ENCODE data around the gene PPP2R3C. TPM values are rescaled to one million over a fixed set of nuclear protein-coding genes. Genes with fewer than 3 reads are reported as not detected.
"Not testable (repeated sequence)": the region's sequence is repeated elsewhere in the genome, so short reads cannot be mapped to it uniquely, and the experiment has no call there.

PPP2R3C gene
- total RNA-seq, 2 experiments from 2014 or later = 33.3 to 38.6 TPM

DNA sequence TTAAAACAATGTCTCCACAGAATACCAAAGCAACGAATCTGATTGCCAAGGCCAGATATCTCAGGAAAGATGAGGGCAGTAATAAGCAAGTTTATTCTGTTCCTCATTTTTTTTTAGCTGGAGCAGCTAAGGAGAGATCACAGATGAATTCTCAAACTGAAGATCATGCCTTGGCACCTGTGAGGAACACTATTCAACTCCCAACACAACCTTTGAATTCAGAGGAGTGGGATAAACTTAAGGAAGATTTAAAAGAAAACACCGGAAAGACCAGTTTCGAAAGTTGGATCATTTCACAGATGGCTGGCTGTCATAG, 1.6 kb upstream of the PPP2R3C start:
- H3K36me3 Mint-ChIP-seq (ENCODE audit: low read depth) = peaks cover 34% of the 10 kb centered on the region
- no peaks in the 10 kb centered on the region for H3K9me3 Mint-ChIP-seq (ENCODE audit: insufficient read depth)
- POLR2A ChIA-PET = interaction anchor here (0.5 to 3.7 kb wide), 5 partner anchors 77 to 807 kb away, joined by 3 to 34 read pairs (median 17); partner anchors contain the start of genes FAM177A1, NFKBIA and SRP54
- no peaks in the 10 kb centered on the region for H3K27me3 Mint-ChIP-seq (ENCODE audit: low read depth)
- peaks cover 62% of the 10 kb centered on the region for H3K4me1 Mint-ChIP-seq (ENCODE audit: low read depth)
- CTCF ChIA-PET = interaction anchor here (0.7 to 3.3 kb wide), 8 partner anchors 16 to 293 kb away, joined by 3 to 15 read pairs (median 6); partner anchors contain the start of genes NFKBIA and SRP54
- DNase-seq (no peak), ATAC-seq (no peak)
- peak overlapping the region; percentile 99 for H3K27ac Mint-ChIP-seq
- H3K4me3 Mint-ChIP-seq = peak overlapping the region; percentile 98

DNA sequence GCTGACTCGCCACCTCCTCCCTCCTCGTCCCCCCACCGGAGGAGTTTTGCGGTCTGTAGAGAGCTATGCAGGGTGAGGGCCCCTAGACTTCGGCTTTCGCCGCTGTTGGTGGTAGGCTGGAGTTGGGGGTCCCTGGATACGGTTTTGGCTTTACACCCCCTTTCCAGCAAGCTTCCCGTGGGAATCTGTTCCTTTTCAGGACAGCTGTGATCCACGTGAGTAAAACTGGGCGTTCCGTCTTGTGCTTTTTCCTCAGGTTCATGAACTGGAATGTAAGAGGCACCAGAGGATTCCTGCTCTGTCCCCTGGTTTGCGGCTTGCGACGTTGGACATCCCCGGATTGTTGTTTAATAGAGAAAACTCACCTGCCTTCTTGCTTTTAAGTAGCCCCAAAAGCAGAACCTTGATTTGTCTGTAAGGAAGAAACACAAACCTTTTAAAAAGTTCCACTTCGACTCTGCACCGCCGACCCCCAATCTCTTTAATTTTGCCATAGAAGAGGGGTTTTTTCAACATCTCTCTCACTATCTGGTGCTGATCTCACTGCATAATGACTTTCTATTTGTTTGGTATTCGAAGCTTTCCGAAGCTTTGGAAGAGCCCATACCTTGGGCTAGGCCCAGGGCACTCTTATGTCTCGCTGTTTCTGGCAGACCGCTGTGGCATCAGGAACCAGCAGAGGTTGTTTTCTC, 1.1 kb upstream of the PPP2R3C start:
- DNase-seq (no peak), ATAC-seq (no peak)
- H3K36me3 Mint-ChIP-seq (ENCODE audit: low read depth) = peaks cover 31% of the 10 kb centered on the region
- H3K9me3 Mint-ChIP-seq (ENCODE audit: insufficient read depth) = no peaks in the 10 kb centered on the region
- CTCF ChIA-PET = interaction anchor here (0.7 to 3.3 kb wide), 10 partner anchors 15 to 294 kb away, joined by 3 to 15 read pairs (median 4); partner anchors contain the start of genes NFKBIA and SRP54
- H3K4me3 Mint-ChIP-seq = peak overlapping the region; percentile 98
- POLR2A ChIA-PET = interaction anchor here (1.0 to 3.7 kb wide), 9 partner anchors 12 to 703 kb away, joined by 3 to 34 read pairs (median 7); partner anchors contain the start of genes BRMS1L, FAM177A1, NFKBIA and PSMA6
- peaks cover 57% of the 10 kb centered on the region for H3K4me1 Mint-ChIP-seq (ENCODE audit: low read depth)
- H3K27me3 Mint-ChIP-seq (ENCODE audit: low read depth) = no peaks in the 10 kb centered on the region
- peak overlapping the region; percentile 99 for H3K27ac Mint-ChIP-seq

DNA sequence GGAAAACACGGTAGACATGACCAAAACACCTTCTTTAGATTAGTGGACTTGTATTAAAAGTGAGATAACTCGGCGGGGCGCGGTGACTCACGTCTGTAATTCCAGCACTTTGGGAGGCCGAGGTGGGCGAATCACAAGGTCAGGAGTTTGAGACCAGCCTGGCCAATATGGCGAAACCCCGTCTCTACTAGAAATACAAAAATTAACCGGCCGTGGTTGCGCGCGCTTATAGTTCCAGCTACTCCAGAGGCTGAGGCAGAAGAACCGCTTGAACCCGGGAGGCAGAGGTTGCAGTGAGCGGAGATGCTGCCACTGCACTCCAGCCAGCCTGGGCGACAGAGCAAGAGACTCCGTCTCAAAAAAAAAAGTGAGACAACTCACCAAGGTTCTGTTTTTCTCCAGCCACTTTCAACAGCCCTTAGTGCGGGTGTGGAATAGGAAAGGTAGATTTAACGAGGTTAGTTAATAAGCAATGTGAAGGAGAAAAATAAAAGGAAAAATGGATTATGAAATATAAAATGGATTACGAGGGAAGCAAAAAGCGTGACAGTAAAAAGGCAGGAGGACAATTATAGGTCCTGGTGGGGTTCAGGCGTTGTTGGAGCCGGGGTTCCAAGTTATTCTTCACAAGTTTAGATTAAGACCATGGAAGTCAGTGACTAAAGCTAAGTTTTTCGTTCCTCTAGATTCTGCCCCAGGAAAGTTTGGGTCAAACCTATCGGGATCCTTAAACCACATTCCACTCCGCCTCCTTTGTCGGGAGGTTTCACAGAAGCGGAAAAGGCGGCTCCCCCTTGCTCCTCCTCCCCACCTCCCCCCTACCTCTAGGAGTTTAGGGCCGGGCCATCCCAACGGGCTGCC, 534 bp downstream of the PPP2R3C start:
- DNase-seq (peak; percentile 24), ATAC-seq (no peak)
- POLR2A ChIA-PET = interaction anchor here (0.6 to 3.7 kb wide), 12 partner anchors 11 to 292 kb away, joined by 3 to 34 read pairs (median 4); partner anchors contain the start of genes FAM177A1, NFKBIA, PSMA6 and SRP54

DNA sequence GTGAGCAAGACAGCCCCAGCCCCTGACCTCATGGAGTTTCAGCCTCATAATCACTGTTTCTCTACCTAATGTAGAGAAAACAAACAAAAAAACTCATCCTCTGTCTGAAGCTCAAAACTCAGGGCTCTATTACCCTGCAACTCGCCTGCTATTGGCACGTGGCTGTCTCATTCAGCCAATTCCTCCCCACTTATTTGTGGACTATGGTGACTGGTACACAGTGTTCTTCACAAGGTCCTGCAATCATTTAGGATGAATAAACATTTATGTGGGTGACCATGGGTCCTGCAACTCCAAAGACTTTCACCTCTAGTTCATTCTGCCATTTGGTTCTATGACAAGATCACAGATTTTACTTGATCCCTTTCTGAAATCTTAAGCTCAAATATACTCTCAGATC, 4.7 kb downstream of the PPP2R3C start:
- Mint-ChIP-seq H3K4me3 (no peak overlapping the region), H3K4me1 (ENCODE audit: low read depth) (peaks cover 33% of the 10 kb centered on the region), H3K9me3 (ENCODE audit: insufficient read depth) (no peaks in the 10 kb centered on the region), H3K27me3 (ENCODE audit: low read depth) (no peaks in the 10 kb centered on the region), H3K27ac (peak overlapping the region; percentile 43), H3K36me3 (ENCODE audit: low read depth) (peaks cover 48% of the 10 kb centered on the region)
- no peak for ATAC-seq
- no peak for DNase-seq
- CTCF ChIA-PET = no interaction called here
- POLR2A ChIA-PET = no interaction called here

More for the DNA sequence above, 534 bp downstream of the PPP2R3C start:
- H3K4me3 Mint-ChIP-seq = peak overlapping the region; percentile 98
- peak overlapping the region; percentile 99 for H3K27ac Mint-ChIP-seq
- H3K36me3 Mint-ChIP-seq (ENCODE audit: low read depth) = peaks cover 36% of the 10 kb centered on the region
- H3K4me1 Mint-ChIP-seq (ENCODE audit: low read depth) = peaks cover 58% of the 10 kb centered on the region
- CTCF ChIA-PET = interaction anchor here (0.7 to 3.3 kb wide), 7 partner anchors 10 to 295 kb away, joined by 3 to 15 read pairs (median 3); partner anchors contain the start of genes FAM177A1 and NFKBIA
- no peaks in the 10 kb centered on the region for H3K9me3 Mint-ChIP-seq (ENCODE audit: insufficient read depth)
- H3K27me3 Mint-ChIP-seq (ENCODE audit: low read depth) = no peaks in the 10 kb centered on the region

DNA sequence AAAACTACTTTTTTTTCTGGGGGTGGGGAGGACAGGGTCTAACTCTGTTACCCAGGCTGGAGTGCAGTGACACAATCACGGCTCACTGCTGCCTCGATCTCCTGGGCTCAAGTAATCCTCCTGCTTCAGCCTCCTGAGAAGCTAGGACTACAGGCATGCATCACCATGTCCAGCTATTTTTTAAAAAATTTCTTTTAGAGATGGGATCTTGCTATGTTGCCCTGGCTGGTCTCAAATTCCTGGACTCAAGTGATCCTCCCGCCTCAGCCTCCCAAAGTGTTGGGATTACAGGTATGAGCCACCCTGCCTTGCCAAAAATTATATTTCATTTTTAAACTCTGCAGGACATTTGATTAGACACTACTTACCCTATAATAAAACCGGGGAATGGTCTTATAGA, 5.5 kb downstream of the PPP2R3C start:
- ATAC-seq (no peak), DNase-seq (no peak)
- POLR2A ChIA-PET = no interaction called here
- Mint-ChIP-seq H3K27me3 (ENCODE audit: low read depth) (no peaks in the 10 kb centered on the region), H3K27ac (no peak overlapping the region), H3K4me3 (no peak overlapping the region), H3K36me3 (ENCODE audit: low read depth) (peaks cover 57% of the 10 kb centered on the region), H3K9me3 (ENCODE audit: insufficient read depth) (no peaks in the 10 kb centered on the region), H3K4me1 (ENCODE audit: low read depth) (peaks cover 33% of the 10 kb centered on the region)
- CTCF ChIA-PET = no interaction called here

DNA sequence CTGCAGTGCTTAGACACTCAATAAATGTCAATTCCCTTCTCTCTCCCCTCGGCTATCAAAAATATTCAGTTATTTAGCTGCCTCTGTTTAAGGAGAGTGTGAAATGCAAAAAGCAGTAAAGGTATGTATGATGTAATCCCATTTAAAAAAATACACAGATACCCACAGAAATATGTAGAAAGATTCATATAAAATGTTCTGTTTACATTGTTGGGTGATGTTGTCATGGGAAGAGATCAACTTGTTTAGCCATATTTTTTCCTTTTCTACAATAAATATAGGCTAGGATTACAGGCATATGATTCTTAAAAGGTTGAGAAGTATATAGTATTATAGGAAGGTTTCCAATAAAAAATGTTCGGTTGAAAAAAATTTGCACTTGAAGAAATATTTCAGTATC, 7.8 kb downstream of the PPP2R3C start:
- DNase-seq (no peak), ATAC-seq (no peak)
- Mint-ChIP-seq H3K4me3 (no peak overlapping the region), H3K36me3 (ENCODE audit: low read depth) (peaks cover 65% of the 10 kb centered on the region), H3K27ac (no peak overlapping the region), H3K27me3 (ENCODE audit: low read depth) (no peaks in the 10 kb centered on the region), H3K9me3 (ENCODE audit: insufficient read depth) (no peaks in the 10 kb centered on the region), H3K4me1 (ENCODE audit: low read depth) (peaks cover 19% of the 10 kb centered on the region)
- POLR2A ChIA-PET = no interaction called here
- CTCF ChIA-PET = no interaction called here

DNA sequence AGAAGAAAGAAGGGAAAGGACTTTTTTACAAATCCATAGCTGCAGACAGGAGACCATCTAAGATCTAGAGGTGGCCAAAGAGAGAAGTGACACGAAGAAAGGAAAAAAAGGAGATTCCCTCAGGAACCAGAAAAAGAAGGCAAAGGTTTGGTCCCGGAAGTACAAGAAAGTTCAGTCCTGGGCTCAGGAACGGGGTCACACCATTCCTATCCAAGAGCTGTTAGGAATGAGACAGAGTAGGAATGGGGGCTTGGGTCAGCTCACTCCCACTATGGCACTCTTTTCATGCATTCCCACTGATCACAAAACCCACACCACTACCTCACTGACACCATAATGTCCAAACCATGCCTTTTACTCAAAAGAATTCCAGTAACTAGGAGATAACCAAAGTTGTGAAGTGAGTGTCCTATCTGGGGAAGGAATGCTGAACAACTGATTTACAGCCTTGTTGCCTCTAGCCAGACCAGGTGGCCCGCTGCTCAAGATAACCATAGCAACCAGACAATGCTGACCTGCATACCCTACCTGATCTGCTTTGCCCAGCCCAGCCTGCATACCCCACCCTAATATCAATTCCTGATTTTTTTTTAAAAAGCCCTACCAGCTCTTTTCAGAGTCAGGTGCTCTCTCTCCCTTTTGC, 8.4 kb downstream of the PPP2R3C start:
- H3K27ac Mint-ChIP-seq = no peak overlapping the region
- no peak for ATAC-seq
- CTCF ChIA-PET = no interaction called here

DNA sequence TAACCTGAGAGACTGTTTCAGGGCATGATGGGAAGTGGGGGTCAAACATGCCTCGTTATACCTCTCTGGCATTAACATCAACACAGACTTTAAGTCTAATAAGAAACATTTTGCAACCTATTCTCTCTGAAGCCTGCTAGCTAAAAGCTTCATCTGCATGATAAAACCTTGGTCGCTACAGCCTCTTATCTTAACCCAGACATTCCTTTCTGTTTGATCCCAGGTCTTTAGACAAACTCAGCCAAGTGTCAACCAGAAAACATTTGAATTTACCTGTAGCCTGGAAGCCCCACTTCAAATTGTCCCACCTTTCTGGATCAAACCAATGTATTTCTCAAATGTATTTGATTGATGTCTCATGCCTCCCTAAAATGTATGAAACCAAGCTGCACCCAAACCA, 9.1 kb downstream of the PPP2R3C start:
- ChIA-PET POLR2A (no interaction called here), CTCF (no interaction called here)
- Mint-ChIP-seq H3K36me3 (ENCODE audit: low read depth) (peaks cover 66% of the 10 kb centered on the region), H3K4me3 (no peak overlapping the region), H3K4me1 (ENCODE audit: low read depth) (peaks cover 13% of the 10 kb centered on the region), H3K9me3 (ENCODE audit: insufficient read depth) (no peaks in the 10 kb centered on the region), H3K27ac (no peak overlapping the region), H3K27me3 (ENCODE audit: low read depth) (no peaks in the 10 kb centered on the region)
- DNase-seq (no peak), ATAC-seq (no peak)

More for the DNA sequence above, 8.4 kb downstream of the PPP2R3C start:
- H3K27me3 Mint-ChIP-seq (ENCODE audit: low read depth) = no peaks in the 10 kb centered on the region
- H3K4me1 Mint-ChIP-seq (ENCODE audit: low read depth) = peaks cover 15% of the 10 kb centered on the region
- H3K9me3 Mint-ChIP-seq (ENCODE audit: insufficient read depth) = no peaks in the 10 kb centered on the region
- H3K36me3 Mint-ChIP-seq (ENCODE audit: low read depth) = peaks cover 65% of the 10 kb centered on the region
- no peak for DNase-seq
- no peak overlapping the region for H3K4me3 Mint-ChIP-seq
- POLR2A ChIA-PET = no interaction called here

DNA sequence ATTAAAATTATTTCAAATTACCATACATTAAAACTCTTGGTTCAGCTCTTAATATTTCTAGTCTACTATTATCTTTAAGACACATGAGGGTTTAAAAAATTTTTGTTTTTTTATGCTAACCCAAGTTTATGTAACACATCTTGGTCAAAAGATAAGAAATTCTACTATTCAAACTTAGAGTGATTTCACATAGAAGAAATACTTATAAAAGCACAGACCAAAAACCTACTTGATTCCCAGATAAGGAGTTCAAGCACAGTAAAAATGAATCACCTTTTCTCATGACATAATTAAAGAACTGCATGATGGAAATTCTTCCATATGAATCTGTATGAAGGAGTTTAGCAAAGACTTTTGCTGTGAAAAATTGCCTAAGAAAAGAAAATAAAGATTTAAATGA, 13.9 kb downstream of the PPP2R3C start:
- no peak for ATAC-seq
- CTCF ChIA-PET = interaction anchor here (0.8 to 1.1 kb wide), 3 partner anchors 11 to 15 kb away, joined by 3 read pairs; no protein-coding TSS in a partner anchor

DNA sequence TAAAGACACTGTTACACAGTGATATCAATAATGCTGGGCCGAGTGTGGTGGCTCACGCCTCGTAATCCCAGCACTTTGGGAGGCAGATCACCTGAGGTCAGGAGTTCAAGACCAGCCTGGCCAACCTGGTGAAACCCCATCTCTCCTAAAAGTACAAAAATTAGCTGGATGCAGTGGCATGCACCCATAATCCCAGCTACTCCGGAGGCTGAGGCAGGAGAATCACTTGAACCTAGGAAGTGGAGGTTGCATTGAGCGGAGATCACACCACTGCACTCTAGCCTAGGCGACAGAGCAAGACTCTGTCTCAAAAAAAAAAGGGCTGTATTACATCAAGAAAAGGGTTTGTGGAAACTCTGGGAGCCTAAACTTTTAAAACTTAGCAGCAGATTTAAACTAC, 27.1 kb downstream of the PPP2R3C start:
- H3K4me3 Mint-ChIP-seq; H3K9me3 Mint-ChIP-seq (ENCODE audit: insufficient read depth); ATAC-seq; H3K27ac Mint-ChIP-seq; POLR2A ChIA-PET; DNase-seq; H3K27me3 Mint-ChIP-seq (ENCODE audit: low read depth); H3K4me1 Mint-ChIP-seq (ENCODE audit: low read depth): not testable (repeated sequence)
- CTCF ChIA-PET = interaction anchor here (0.9 to 1.2 kb wide), 2 partner anchors 73 to 113 kb away, joined by 3 read pairs; no protein-coding TSS in a partner anchor
- H3K36me3 Mint-ChIP-seq (ENCODE audit: low read depth) = peaks cover 42% of the 10 kb centered on the region

More for the DNA sequence above, 13.9 kb downstream of the PPP2R3C start:
- POLR2A ChIA-PET = interaction anchor here (0.6 to 1.0 kb wide), 2 partner anchors 13 to 125 kb away, joined by 3 to 4 read pairs; partner anchors contain the start of gene SRP54
- H3K36me3 Mint-ChIP-seq (ENCODE audit: low read depth) = peaks cover 55% of the 10 kb centered on the region
- H3K9me3 Mint-ChIP-seq (ENCODE audit: insufficient read depth) = no peaks in the 10 kb centered on the region
- peaks cover 7% of the 10 kb centered on the region for H3K4me1 Mint-ChIP-seq (ENCODE audit: low read depth)
- H3K4me3 Mint-ChIP-seq = no peak overlapping the region
- no peaks in the 10 kb centered on the region for H3K27me3 Mint-ChIP-seq (ENCODE audit: low read depth)
- no peak for DNase-seq
- H3K27ac Mint-ChIP-seq = no peak overlapping the region

DNA sequence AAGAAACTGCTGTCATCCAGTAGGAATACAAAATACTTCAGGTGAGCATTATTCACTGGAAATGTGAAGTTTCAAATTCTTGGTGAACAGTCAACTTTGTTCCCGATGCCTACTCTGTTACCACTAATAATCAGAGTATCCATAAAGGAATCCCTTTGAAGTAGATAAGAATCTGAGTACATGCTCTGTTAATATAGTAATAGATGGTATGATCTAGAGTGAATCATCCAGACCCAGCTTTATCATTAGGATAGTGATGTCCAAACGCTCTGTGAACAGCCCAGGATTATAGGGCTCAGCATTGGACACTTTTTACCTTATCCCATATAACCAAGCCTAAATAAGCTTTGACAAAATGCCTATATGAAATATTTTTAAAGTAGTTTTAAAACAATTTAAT, 33.3 kb downstream of the PPP2R3C start:
- Mint-ChIP-seq H3K27ac (no peak overlapping the region), H3K36me3 (ENCODE audit: low read depth) (peaks cover 48% of the 10 kb centered on the region), H3K9me3 (ENCODE audit: insufficient read depth) (no peaks in the 10 kb centered on the region), H3K4me3 (no peak overlapping the region), H3K27me3 (ENCODE audit: low read depth) (no peaks in the 10 kb centered on the region), H3K4me1 (ENCODE audit: low read depth) (no peaks in the 10 kb centered on the region)
- no peak for ATAC-seq
- ChIA-PET POLR2A (interaction anchor here (0.7 kb wide), 1 partner anchor 42 kb away, joined by 3 read pairs; the partner anchor contains the start of gene FAM177A1), CTCF (no interaction called here)
- no peak for DNase-seq
